GM23338 (cell line): ENCODE data around the gene ALPI.

Experiments used
- CTCF ChIP-seq, 2 experiments: fragments of 200-600 bp in 1 of 2; sonication (generic) in 1 of 2; conservative IDR thresholded peaks; 2 replicates each; pipeline versions ENCODE4 v1.5.1 to v1.6.1; 2016 to 2017; ENCODE audit warnings: antibody characterized with exemption in 2 of 2, low read depth in 2 of 2, mild to moderate bottlenecking in 2 of 2, moderate library complexity in 1 of 2
- ETS1 ChIP-seq: IDR thresholded peaks from 2 replicates; pipeline ENCODE4 v1.6.1; 2016; ENCODE audit warnings: antibody characterized with exemption
- EZH2 ChIP-seq: fragments of 200-600 bp; sonication (generic); IDR thresholded peaks from one replicate; pipeline ENCODE4 v1.8.0; 2017; ENCODE audit warnings: antibody characterized with exemption, mild to moderate bottlenecking, low read depth; ENCODE audit not compliant: unreplicated experiment
- EZH2phosphoT487 ChIP-seq: fragments of 200-600 bp; sonication (generic); IDR thresholded peaks from one replicate; pipeline ENCODE4 v1.8.1; 2018; ENCODE audit warnings: antibody characterized with exemption; ENCODE audit not compliant: unreplicated experiment
- JUNB ChIP-seq: IDR thresholded peaks from one replicate; pipeline ENCODE4 v1.6.1; 2016; ENCODE audit warnings: antibody characterized with exemption; ENCODE audit not compliant: unreplicated experiment
- POLR2AphosphoS5 ChIP-seq: IDR thresholded peaks from 2 replicates; pipeline ENCODE4 v1.6.1; 2016; ENCODE audit warnings: antibody characterized with exemption, low read depth
- REST ChIP-seq: IDR thresholded peaks from one replicate; pipeline ENCODE4 v1.6.1; 2018; ENCODE audit warnings: antibody characterized with exemption; ENCODE audit not compliant: unreplicated experiment

GRCh38 chr2:232492236-232492848, 36.4 kb downstream of the ALPI start:
- TF ChIP-seq CTCF (conservative IDR thresholded peaks at IDR 0.05; ENCODE audit: low read depth in 2 of 2) (no peak), EZH2 (no peak), EZH2phosphoT487 (no peak), REST (no peak), POLR2AphosphoS5 (no peak), JUNB (no peak), ETS1 (no peak)
